Ramos (cell line): ENCODE results near the gene MYL11.

Experiments used
- in situ Hi-C: fragments of 300-500 bp; cut with MboI; formaldehyde crosslinking; loops from one replicate; pipeline ENCODE4 v1.14.3; 2022; ENCODE audit warnings: low sequenced_read_pairs; ENCODE audit not compliant: unreplicated experiment

The MYL11 gene

DNA sequence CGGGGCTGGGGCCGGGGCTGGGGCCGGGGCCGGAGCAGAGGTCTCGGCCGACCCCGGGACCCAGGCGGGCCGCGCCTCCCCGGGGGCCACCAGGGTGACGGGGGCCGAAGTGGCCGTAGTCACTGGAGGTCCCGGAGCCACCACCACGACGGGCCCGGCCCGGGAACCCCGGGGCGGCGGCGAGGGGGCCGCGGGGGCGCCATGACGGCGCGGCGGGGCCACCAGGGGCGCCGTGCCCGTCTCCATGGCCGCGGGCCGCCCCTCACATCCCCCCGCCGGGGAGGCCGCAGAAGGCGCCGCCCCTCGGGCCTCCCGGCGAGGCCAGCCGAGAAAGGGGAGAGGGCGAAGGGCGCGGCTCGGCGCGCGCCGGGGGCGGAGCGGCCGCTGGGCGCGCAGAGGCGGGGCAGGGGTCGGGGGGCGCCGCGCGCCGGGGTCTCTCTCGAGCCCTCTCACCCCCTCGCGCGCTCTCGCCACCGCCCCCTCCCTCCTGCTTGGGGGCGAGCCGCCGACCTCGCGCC, 4.6 kb upstream of the MYL11 start:
- in situ Hi-C loops: loop anchor here (5.0 kb wide), 1 partner anchor 42 kb away; no protein-coding TSS in a partner anchor

GRCh38 chr16:30370456-30371247, 4.0 kb upstream of the MYL11 start, which contains the start of gene TBC1D10B:
Gene TBC1D10B (minus strand): TSS chr16:30370494. CDS start chr16:30370183, 311 bp downstream.
- in situ Hi-C loops: loop anchor here (5.0 kb wide), 1 partner anchor 42 kb away; no protein-coding TSS in a partner anchor

- in situ Hi-C loops: loop anchor here (5.0 kb wide), 1 partner anchor 41 kb away; no protein-coding TSS in a partner anchor
Measured at GRCh38 chr16:30371248-30371816, 3.3 kb upstream of the MYL11 start.

DNA sequence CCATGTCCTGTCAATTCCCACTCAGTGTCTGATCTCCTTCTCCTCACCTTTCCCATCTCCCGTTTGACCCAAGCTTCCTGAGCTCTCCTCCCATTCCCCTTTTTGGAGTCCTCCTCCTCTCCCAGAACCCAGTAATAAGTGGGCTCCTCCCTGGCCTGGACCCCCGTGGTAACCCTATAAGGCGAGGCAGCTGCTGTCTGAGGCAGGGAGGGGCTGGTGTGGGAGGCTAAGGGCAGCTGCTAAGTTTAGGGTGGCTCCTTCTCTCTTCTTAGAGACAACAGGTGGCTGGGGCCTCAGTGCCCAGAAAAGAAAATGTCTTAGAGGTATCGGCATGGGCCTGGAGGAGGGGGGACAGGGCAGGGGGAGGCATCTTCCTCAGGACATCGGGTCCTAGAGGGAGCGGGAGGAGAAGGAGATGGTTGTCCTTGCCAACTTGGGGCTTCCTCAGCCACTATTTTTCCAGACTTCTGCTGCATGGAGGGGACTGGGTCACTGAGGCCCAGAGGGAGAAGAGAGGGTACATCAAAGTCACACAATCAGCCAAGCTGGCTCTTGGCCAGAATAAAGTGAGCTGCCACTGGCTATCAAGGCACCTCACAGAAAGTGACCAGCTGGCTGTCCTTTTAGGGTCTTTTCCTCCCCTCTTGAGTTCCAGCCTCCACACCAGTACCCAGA, 2.4 kb upstream of the MYL11 start:
- in situ Hi-C loops: loop anchor here (5.0 kb wide), 1 partner anchor 40 kb away; no protein-coding TSS in a partner anchor

- in situ Hi-C loops: loop anchor here (5.0 kb wide), 1 partner anchor 40 kb away; no protein-coding TSS in a partner anchor
Measured at GRCh38 chr16:30372725-30373124, 1.9 kb upstream of the MYL11 start.

DNA sequence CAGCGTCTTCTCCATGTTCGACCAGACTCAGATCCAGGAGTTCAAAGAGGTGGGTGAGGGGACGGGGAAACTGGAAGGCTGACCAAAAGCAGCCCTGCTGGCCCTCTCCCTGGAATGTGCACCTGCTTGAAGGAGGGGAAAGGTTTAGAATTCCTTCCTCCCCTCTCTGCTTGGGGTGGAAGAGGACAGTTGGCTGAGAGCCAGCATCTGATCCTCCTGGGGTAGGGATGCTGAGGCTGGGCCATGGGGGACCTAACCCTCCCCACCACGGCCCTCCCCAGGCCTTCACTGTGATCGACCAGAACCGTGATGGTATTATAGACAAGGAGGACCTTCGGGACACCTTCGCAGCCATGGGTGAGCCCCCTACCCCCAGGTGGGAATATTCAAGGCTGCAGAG, 1.3 kb downstream of the MYL11 start:
- in situ Hi-C loops: loop anchor here (25.0 kb wide), 1 partner anchor 564 kb away; the partner anchor contains the start of genes MAZ, MVP, PAGR1 and PRRT2

- in situ Hi-C loops: loop anchor here (25.0 kb wide), 1 partner anchor 564 kb away; the partner anchor contains the start of genes MAZ, MVP, PAGR1 and PRRT2
Measured at GRCh38 chr16:30376461-30376902, 1.9 kb downstream of the MYL11 start.

DNA sequence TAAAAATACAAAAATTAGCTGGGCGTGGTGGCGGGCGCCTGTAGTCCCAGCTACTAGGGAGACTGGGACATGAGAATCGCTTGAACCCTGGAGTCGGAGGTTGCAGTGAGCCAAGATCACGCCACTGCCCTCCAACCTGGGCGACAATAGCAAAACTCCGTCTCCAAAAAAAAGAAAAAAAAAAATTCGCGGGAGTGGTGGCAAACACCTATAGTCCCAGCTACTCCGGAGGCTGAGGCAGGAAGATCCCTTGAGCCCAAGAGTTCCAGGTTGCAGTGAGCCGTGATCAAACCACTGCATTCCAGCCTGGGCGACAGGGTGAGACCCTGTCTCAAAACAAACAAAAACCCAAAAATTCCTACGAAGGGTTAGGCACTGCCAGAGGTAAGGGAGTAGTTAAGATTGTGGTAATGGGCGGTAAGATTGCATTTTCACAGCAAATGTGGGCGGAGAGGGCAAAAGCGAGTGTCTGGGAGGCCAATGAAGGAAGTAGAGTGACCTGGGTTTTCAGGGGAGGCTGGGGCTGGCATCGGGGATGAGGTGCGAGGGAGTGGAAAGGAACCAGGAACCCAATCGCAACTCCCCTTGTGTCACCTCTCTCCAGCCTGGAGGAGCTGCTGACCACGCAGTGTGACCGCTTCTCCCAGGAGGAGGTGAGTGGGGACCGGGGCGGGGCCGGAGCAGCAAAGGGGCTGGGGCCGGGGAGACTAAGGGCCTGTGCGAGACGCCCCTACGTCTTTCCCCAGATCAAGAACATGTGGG, 2.6 kb downstream of the MYL11 start:
- in situ Hi-C loops: loop anchor here (25.0 kb wide), 1 partner anchor 565 kb away; the partner anchor contains the start of genes MAZ, MVP, PAGR1 and PRRT2

GRCh38 chr16:30377812-30378235, 3.2 kb downstream of the MYL11 start:
- in situ Hi-C loops: loop anchor here (25.0 kb wide), 1 partner anchor 566 kb away; the partner anchor contains the start of genes MAZ, MVP, PAGR1 and PRRT2

DNA sequence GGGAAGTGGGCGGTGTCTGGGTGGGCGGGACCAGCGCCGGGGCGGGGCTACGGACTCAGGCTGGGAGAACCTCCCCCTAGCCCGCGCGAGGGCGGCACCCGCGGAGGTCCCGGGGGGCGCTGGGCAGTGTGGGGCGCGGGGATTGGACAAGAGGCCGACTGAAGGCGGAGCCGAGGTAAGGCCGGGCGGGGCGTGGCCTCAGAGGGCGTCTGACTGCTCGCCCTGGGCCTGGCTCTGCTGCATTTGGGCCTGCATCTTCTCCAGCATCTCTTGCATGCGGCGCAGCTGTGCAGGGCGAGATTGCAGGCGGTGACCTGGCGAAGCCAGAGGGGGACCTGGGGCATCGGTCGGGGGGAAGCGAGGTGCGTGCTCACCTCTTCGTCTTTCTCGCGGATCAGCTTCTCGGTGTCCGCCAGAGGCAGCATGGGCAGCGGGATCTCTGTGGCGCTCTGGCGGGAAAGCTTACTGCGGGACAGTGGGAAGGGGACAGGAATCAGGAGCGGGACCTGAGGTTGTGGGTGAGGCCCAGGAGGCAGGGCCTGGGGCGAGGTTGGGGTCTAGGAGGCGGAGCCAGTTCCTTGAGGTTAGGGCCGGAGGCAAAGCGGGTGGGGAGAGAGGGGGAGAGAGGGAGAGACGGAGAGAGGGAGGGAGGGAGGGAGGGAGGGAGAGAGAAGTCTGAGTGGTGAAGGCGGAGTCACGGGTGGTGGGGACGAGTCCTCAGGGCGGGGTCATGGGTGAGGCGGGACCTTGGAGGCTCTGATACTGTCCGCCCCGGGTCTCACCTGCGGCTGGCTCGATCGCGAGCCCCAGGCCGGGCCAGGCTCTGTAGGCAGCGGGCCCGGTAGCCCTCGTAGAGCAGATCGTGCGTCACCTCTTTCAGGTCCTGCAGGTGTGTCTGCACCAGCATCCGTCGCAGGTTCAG, 3.9 kb downstream of the MYL11 start:
- in situ Hi-C loops: loop anchor here (25.0 kb wide), 1 partner anchor 566 kb away; the partner anchor contains the start of genes MAZ, MVP, PAGR1 and PRRT2

DNA sequence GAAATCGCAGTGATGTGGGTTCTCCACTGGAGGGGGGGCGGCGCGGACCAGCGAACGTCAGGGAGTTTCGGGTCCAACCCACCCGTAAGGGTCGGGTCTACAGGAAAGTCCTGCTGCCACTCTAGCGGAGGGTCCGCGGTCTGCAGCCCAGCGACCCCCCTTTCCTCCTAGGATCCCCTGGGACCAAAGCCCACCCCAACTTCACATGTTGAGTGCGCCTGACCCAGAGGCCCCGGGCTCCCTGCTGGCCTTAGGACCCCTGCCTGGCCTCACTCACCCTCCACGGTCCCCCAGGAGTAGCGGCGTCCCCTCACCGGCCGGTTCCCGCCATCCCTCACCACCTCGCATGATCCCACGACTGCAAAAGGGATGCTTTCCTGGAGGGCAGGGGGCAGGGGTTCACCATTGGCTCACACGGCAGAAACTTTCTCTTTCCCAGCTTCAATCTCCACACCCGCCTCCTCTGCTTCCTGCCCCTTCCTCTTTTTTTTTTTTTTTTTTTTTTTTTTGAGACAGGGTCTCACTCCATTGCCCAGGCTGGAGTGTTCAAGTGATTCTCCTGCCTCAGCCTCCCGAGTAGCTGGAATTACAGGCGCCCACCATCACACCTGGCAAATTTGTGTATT, 4.7 kb downstream of the MYL11 start:
- in situ Hi-C loops: loop anchor here (25.0 kb wide), 1 partner anchor 567 kb away; the partner anchor contains the start of genes MAZ, MVP, PAGR1 and PRRT2

GRCh38 chr16:30380072-30380802, 5.6 kb downstream of the MYL11 start:
- in situ Hi-C loops: loop anchor here (25.0 kb wide), 1 partner anchor 568 kb away; the partner anchor contains the start of genes MAZ, MVP, PAGR1 and PRRT2

DNA sequence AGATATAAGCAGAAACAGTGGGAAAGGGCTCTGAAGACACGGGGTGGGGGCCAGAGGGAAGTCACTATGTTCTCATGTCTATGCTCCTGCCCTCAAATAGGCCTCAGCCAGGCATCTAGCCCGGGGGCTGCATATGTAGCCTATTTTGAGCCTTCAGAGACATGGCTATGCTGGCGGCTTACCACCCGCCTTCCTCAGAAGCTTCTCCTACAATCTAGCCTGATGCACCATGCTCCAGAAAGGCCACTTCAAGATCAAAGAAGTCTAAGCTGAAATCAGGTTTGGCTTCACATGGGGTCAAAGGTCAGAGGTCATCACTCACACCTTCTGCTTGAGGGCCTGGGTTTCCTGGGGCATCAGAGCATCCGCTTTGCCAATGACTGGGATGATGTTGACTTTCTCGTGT, 6.2 kb downstream of the MYL11 start:
- in situ Hi-C loops: loop anchor here (25.0 kb wide), 1 partner anchor 569 kb away; the partner anchor contains the start of genes MAZ, MVP, PAGR1 and PRRT2

DNA sequence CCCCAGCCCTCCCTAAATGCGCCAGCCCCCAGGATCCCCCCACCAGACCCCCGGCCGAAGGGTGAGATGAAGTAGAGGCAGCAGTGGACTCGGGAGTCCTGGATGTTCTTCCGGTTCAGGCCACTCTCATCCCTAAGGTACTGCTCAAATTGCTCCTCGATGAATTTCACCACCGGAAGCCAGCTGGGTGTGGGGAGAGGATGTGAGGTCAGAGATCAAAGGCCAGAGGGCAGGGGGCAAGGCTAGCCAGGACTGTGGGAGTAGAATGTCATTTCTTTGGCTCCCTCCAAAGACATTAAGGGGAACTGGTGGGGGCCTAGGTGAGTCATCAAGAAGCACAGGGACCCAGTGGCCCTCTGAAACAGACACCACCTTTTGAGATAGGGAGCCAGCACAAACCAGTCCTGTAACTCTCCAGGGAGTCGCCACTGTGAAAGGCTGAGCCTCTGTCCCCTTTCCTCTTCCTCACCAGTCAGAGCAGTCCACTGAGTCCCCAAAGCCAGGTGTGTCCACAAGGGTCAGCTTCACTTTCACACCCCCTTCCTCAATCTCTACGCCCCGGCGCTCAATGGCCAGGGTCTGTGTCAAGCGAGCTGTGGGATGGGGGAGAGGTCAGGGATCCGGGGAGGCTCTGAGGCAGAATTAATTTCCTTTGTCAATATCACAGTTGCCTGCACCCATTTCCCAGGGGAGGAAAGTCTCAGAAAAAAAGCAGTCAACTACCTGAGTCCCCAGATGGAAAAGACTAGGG, 6.9 kb downstream of the MYL11 start:
- in situ Hi-C loops: loop anchor here (25.0 kb wide), 1 partner anchor 569 kb away; the partner anchor contains the start of genes MAZ, MVP, PAGR1 and PRRT2

DNA sequence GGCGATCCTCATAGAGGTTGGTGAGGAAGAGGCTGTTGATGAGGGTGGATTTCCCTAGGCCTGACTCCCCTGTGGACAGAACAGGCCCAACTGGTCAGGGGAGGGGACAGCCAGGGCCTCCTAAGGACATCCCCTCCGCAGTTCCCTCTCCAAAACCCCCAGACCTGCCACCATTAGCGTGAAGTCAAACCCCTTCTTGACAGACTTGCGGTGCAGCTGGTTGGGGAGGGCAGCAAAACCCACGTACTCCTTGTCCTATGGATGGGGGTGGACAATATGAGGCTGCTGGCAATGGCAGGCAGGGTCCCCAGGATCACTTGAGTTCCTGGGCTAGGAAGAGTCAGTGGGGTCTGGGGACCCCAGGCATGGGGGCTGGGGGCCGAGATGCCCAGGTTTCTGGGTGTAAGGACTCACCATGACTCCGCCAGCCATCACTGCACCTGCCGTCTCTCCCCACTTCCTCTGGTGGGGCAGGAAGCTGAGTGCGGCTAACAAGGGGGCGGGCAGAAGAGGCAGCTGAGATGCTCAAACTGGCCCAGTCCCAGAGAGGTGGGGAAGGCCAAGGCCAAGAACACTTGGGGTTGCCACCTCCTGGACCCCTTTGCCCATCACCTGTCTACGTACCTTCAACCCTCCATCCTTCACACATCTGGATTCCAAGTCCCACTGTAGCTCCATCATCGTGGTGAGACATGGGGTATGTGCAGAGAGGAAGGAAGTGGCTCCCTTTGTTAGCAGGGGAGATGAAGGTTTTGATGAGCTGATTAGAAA, 7.7 kb downstream of the MYL11 start, which contains the start of gene SEPTIN1:
Gene SEPTIN1 (minus strand): TSS at position 451 of the 771 bp plus-strand sequence. CDS start 19 bp downstream, at position 432.
- in situ Hi-C loops: loop anchor here (25.0 kb wide), 1 partner anchor 570 kb away; the partner anchor contains the start of genes MAZ, MVP, PAGR1 and PRRT2
